IMR-90 (cell line): Measurements from ENCODE around the gene LACC1.

Experiments used
- CTCF ChIP-seq: conservative IDR thresholded peaks from 2 replicates; pipeline ENCODE4 v1.5.1; 2012; ENCODE audit warnings: mild to moderate bottlenecking, low read depth, low read length, improper control_type of control experiment
- MXI1 ChIP-seq: IDR thresholded peaks from 2 replicates; pipeline ENCODE4 v1.6.1; 2012; ENCODE audit warnings: low read depth, mild to moderate bottlenecking, low read length, moderate library complexity, borderline replicate concordance
- NFE2L2 ChIP-seq: fragments of 150-350 bp; IDR thresholded peaks from 2 replicates; pipeline ENCODE4 v1.6.1; 2016; ENCODE audit warnings: low read depth, mild to moderate bottlenecking, low read length
- POLR2A ChIP-seq: IDR thresholded peaks from 2 replicates; pipeline ENCODE4 v1.6.1; 2012; ENCODE audit warnings: mild to moderate bottlenecking, low read depth, low read length

- no peak for TF ChIP-seq MXI1
- no peak for TF ChIP-seq CTCF
- no peak for TF ChIP-seq NFE2L2
- no peak for TF ChIP-seq POLR2A
Measured at GRCh38 chr13:43877326-43877725, 2.4 kb upstream of the LACC1 start.
